ENCODE results near the gene TMEM259. TPM values are rescaled to one million over a fixed set of nuclear protein-coding genes. Genes with fewer than 3 reads are reported as not detected.

Gene TMEM259
- total and polyA plus RNA-seq, 9 of the 15 experiments (the other 6 are each of a cell fraction or from before 2014, with no cell fraction given), result 0.52 to 231 (median 63.6) TPM

GRCh38 chr19:1039646-1040475 is 18.9 kb upstream of the TMEM259 start, which contains the start of gene ABCA7:
ABCA7 (plus strand) TSS chr19:1040107; CDS start chr19:1041362, 1,255 bp downstream.
- peak; percentile 89 for ATAC-seq
- peak within 1 kb of the TSS; percentile 55 for H3K4me3 ChIP-seq
- H3K27me3 ChIP-seq (ENCODE audit: control insufficient read depth in 2 of 2, insufficient read depth in 2 of 2, low read length in 2 of 2), result no peaks in the 10 kb centered on the region
- WGBS (ENCODE audit: insufficient coverage, low coverage, missing lambda C conversion rate), result 1% methylated on average over 53 of the region's 56 CpGs
- ChIA-PET CTCF (ENCODE audit: low intra/inter-chr PET ratio) (interaction anchor here (1.4 kb wide), 1 partner anchor 118 kb away, joined by 4 read pairs; no protein-coding TSS in a partner anchor), POLR2A (interaction anchor here (0.6 to 11.0 kb wide), 5 partner anchors 10 to 78 kb away, joined by 3 to 176 read pairs (median 5); partner anchors contain the start of genes ARHGAP45, CNN2 and RNU6-2)
- peak within 1 kb of the TSS; percentile 60 to 91 for H3K9ac ChIP-seq (ENCODE audit: insufficient read depth in 1 of 2, low read depth in 2 of 2, low read length in 2 of 2)
- H3K9me3 ChIP-seq (replicated peaks; ENCODE audit: control insufficient read depth, insufficient read depth, low read depth, low read length), result no peaks in the 10 kb centered on the region
- H4K20me1 ChIP-seq (replicated peaks; ENCODE audit: control insufficient read depth, insufficient read depth, low read length), result no peaks in the 10 kb centered on the region
- peak within 1 kb of the TSS; percentile 60 for H2AFZ ChIP-seq (ENCODE audit: low read depth, low read length)
- H3K4me1 ChIP-seq (replicated peaks in 1 of 2; ENCODE audit: control insufficient read depth in 2 of 2, insufficient read depth in 2 of 2, low read length in 2 of 2), result peaks cover 38 to 80% of the 10 kb centered on the region in 2 experiments
- in situ Hi-C loops (cut with MboI), result no loop called here
- peak; percentile 84 for FAIRE-seq
- H3K9me1 ChIP-seq (ENCODE audit: control insufficient read depth, insufficient read depth, low read length), result no peaks in the 10 kb centered on the region
- DNase-seq (ENCODE audit: extremely low read depth in 1 of 4, low spot score in 3 of 4), result peak; percentile 91 to 99 (median 95)
- no TSS peak for BruUV-seq (replicated peaks)
- H3K27ac ChIP-seq (ENCODE audit: extremely low read depth, low read depth, low read length), result peak within 1 kb of the TSS; percentile 72
- H3K4me2 ChIP-seq (ENCODE audit: insufficient read depth, low read length), result peak within 1 kb of the TSS; percentile 92
- intact Hi-C loops (cut with micrococcal nuclease), result loop anchor here (2.0 to 5.0 kb wide), 3 partner anchors 19 to 62 kb away; partner anchors contain the start of genes GPX4, RNU6-2 and TMEM259
- peaks cover 52% of the 10 kb centered on the region for H3K36me3 ChIP-seq (ENCODE audit: control insufficient read depth, insufficient read depth, low read length)
- peaks cover 35% of the 10 kb centered on the region for H3K79me2 ChIP-seq (ENCODE audit: control insufficient read depth, insufficient read depth, low read length)
- TF ChIP-seq MIER1 (IDR thresholded peaks at IDR 0.05; ENCODE audit: low read depth), result no peak
- TF ChIP-seq, protein P1, sequence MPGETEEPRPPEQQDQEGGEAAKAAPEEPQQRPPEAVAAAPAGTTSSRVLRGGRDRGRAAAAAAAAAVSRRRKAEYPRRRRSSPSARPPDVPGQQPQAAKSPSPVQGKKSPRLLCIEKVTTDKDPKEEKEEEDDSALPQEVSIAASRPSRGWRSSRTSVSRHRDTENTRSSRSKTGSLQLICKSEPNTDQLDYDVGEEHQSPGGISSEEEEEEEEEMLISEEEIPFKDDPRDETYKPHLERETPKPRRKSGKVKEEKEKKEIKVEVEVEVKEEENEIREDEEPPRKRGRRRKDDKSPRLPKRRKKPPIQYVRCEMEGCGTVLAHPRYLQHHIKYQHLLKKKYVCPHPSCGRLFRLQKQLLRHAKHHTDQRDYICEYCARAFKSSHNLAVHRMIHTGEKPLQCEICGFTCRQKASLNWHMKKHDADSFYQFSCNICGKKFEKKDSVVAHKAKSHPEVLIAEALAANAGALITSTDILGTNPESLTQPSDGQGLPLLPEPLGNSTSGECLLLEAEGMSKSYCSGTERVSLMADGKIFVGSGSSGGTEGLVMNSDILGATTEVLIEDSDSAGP (CRISPR knock-in tag; IDR thresholded peaks at IDR 0.05), result peak; percentile 100
- TF ChIP-seq CCNT2 (IDR thresholded peaks at IDR 0.05; ENCODE audit: borderline replicate concordance, extremely low read depth, insufficient read length, low read depth, low read length), result peak; percentile 84
- TF ChIP-seq MBD2 (IDR thresholded peaks at IDR 0.05; ENCODE audit: borderline replicate concordance, low read depth), result peak; percentile 91
- peak; percentile 46; the same call in 1 of the 2 replicates for TF ChIP-seq KDM2B (CRISPR knock-in tag; IDR thresholded peaks at IDR 0.05)
- 0 out of 2 replicates have a peak, but pooled peaks have one; percentile 15 for TF ChIP-seq ZNF780A (CRISPR knock-in tag; IDR thresholded peaks at IDR 0.05)
- no peak for TF ChIP-seq CBX1 (IDR thresholded peaks at IDR 0.05; ENCODE audit: low read depth)
- TF ChIP-seq, protein P2, sequence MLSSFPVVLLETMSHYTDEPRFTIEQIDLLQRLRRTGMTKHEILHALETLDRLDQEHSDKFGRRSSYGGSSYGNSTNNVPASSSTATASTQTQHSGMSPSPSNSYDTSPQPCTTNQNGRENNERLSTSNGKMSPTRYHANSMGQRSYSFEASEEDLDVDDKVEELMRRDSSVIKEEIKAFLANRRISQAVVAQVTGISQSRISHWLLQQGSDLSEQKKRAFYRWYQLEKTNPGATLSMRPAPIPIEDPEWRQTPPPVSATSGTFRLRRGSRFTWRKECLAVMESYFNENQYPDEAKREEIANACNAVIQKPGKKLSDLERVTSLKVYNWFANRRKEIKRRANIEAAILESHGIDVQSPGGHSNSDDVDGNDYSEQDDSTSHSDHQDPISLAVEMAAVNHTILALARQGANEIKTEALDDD (IDR thresholded peaks at IDR 0.05), result no peak
- TF ChIP-seq RB1 (IDR thresholded peaks at IDR 0.05; ENCODE audit: low read depth), result peak; percentile 92; the same call in 1 of the 2 replicates
- no peak for TF ChIP-seq ZNF23 (CRISPR knock-in tag; IDR thresholded peaks at IDR 0.05)
- TF ChIP-seq EWSR1 (IDR thresholded peaks at IDR 0.05; ENCODE audit: borderline replicate concordance, low read depth, partially characterized antibody), result no peak
- no peak for TF ChIP-seq SFPQ (IDR thresholded peaks at IDR 0.05; ENCODE audit: low read depth, low read length)
- TF ChIP-seq CAMTA2 (CRISPR knock-in tag; conservative IDR thresholded peaks at IDR 0.05), result no peak
- no peak for TF ChIP-seq E2F1 (CRISPR knock-in tag; IDR thresholded peaks at IDR 0.05)
- TF ChIP-seq MTA3 (IDR thresholded peaks at IDR 0.05; ENCODE audit: borderline replicate concordance), result peak; percentile 75; the same call in 1 of the 2 replicates
